NCI-H69 (cell line): ENCODE results near the gene SFR1.
A peak's percentile ranks its signal among the peaks of the same experiment; 100 is the strongest.

Experiments
- DNase-seq: peaks from one replicate; lab custom pipeline; 2025; lab: John Stamatoyannopoulos, UW

Gene SFR1, protein sequence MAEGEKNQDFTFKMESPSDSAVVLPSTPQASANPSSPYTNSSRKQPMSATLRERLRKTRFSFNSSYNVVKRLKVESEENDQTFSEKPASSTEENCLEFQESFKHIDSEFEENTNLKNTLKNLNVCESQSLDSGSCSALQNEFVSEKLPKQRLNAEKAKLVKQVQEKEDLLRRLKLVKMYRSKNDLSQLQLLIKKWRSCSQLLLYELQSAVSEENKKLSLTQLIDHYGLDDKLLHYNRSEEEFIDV

DNA sequence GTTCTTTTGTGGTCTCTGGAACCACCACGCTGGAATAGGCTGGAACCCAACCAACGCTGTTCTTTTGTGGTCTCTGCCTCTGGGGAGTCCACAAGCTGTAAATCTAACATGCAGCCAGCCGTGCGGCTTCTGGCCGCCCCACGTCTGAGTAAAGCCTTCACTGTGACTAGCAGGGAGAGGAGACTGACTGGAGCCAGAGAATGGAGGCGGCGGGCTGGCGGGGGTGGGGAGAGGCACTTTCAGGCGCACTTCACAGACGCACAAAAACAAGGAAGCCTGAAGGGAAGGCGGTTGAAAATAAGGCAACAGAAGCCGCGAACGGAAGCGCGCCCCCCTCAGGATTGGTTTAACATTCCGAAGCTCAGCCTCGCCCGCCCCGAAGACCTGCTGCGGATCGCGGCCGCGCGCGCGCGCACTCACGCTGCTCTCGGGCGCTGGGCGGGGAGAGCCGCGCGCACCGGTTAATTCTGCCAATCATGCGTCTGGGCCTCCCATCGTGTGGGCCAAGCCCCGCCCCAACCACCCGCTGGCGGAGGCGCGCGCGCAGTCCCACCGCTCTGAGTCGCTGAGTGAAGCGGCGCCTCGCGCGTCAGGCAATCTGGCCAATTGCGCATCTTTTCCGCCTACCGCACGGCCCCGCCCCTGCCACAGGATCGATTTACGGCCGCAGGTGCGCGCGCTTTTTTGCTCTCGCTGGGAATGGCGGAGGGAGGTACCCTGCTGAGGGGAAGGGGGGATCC, at the start of gene SFR1:
SFR1 (plus strand) TSS at position 687 of the 740 bp plus-strand sequence; CDS start at position 700, 13 bp downstream.
- DNase-seq = peak; percentile 97

DNA sequence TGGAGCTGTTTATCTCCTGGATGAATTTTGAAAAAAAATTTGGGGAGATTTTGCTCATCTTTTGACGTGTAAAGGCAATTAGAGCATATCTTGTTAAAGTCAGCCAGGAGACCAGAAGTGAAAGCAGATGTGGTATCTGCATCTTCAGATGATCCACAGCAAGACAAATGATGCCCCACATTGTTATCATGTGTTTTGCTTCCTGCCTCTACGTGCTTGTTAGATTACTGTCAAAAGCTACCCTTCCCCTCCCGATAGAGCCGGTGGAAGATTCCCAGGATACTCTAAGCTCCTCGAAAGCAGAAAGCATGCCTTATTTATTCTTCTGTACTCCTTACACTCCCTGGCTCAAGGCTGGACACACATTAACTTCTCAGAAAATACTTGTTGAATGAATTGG, 49.2 kb upstream of the SFR1 start:
- DNase-seq = no peak

DNA sequence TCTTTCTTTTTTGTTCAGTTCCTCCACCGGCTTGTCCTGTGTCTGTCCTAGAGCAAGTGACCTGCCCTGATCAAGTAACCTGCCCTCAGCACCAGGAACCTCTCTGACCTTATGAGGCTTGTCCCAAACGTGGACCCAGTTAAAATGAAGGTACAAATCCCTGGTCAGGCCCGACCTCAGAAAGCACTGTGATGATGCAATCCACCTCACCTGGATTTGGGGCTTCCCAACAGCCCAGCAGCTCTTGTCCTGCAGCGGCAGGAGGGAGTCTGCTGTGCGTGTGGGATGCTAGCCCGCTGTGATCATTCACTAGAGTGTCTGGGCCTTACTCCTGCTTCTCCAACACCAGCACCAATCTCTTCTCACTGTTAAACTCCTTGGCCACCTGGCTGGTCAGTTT, 47.5 kb upstream of the SFR1 start:
- DNase-seq = no peak

DNA sequence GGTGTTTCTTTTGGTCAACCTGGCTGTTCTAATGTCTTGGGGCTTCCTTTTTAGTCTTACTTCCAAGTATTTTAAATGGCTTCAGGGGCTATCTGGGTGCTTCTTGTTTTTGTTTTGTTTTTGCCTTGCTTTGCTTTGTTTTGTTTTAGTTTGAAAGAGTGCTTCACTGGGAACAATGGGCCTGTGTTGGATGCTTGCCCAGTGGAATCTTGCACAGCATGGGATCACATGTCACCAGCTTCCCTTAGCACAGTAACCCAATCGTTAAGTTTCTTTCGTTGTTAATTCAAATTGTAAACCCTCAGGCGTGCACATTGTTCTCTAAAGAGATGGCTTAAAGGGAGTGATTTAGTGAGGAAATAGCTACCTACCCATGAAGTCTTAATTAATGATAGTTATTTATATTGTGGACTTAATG, 45.2 kb upstream of the SFR1 start:
- peak; percentile 96 for DNase-seq

DNA sequence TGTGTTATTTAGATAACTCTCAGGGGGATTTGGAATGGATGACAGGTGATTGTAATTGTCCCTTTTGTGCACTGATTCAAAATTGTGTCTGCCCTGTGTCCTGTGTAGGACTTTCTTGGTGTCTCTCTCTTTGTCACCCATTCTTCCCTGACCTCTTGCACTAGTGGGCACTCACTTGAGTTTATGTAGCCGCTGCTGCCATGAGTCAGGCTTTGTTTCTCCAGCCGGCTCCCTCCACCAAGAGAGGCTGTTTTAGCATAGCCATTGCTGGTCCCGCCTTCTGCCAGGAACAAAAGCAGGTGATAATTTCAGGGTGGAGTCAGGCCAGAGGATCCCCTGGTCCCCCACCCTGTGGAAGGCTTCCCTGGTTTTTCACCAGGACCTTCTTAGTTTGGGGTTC, 44.7 kb upstream of the SFR1 start:
- peak; percentile 93 for DNase-seq

DNA sequence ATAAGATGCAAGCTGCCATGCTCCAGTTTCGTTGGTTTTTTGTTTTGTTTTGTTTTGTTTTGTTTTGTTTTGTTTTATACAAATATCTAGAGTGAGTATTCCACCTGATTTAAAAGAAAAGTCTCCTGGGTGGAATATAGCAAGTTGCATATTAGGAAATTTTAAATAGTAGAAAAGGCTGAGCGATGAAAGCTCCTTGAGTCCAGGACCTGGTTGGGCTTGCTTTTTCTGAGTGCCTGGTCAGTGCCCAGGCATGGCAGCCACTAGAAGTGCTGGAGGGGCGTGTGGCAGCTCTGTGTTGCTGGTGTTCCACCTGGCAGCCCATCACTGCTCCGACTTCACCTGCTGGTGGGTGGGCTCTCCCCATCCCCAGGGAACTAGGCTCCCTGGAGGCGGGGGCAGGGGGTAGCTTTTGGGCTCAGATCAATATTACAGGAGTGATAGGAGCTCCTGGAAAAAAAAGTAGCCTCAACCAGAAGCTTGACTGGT, 44.3 kb upstream of the SFR1 start:
- peak; percentile 49 for DNase-seq

DNA sequence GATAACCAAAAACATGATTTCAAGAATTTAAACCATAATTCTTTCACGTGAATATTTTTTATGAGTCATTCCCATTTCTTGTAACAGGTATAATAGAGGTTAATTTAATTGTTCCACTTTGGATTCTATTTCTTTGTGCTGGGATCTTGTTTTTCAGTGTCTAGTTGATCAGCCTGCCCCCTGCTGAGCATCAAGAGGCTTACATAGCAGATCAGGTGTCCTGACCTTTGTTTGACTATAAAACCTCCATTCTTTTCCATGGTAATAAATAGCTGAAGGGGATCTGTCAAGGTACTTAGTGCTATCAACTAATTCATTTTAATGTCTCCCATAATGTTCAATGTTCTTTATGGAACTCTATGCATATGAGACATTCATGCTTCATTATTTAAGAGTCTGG, 41.2 kb upstream of the SFR1 start:
- DNase-seq = peak; percentile 84

DNA sequence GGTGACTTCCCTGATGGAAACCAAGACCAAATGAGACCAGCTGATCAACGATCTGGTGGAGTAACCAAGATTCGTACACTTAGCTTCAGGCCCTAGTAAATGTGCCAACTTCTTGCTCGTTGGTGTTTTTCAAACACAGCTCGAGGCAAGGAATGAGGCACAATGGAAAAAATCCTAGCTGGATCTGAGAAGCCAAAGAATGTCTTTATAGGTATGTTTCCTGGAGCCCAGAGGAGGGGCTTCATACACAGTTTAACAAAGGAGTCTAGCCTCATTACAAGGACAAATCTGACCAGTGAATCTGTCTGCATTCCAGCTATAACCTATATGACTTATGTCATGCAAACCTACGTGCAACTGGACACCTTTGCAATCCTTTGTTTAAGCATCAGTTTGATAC, 40.0 kb upstream of the SFR1 start:
- DNase-seq = no peak

DNA sequence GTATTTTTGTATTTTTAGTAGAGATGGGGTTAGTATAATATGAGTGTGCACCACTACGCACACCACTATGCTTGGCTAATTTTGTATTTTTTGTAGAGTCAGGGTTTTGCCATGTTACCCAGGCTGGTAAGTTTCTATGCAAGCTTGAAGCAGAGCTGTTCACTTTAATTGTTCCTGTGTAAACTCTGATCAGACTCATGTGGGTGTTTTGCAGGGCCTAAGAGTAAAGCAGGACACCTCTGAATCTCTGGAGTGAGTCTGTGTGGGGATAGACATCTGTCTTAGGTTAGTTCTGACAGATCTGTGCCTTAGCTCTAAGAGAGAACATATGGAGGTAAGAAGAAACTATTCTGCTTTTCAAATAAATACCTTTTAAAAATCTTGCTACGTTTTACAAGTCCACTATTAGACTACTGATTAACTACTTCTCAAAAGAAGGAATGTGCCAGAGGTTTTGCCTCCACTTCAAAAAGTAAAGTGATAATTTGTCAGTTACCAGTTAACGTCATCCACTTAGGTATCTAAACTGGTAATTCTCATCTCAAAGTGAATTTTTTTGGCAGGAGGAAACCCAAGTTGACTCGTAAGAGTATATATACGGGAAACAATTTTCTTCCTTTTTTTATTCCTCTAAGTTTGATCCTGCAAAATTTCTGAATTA, 37.4 kb upstream of the SFR1 start:
- DNase-seq = peak; percentile 17

DNA sequence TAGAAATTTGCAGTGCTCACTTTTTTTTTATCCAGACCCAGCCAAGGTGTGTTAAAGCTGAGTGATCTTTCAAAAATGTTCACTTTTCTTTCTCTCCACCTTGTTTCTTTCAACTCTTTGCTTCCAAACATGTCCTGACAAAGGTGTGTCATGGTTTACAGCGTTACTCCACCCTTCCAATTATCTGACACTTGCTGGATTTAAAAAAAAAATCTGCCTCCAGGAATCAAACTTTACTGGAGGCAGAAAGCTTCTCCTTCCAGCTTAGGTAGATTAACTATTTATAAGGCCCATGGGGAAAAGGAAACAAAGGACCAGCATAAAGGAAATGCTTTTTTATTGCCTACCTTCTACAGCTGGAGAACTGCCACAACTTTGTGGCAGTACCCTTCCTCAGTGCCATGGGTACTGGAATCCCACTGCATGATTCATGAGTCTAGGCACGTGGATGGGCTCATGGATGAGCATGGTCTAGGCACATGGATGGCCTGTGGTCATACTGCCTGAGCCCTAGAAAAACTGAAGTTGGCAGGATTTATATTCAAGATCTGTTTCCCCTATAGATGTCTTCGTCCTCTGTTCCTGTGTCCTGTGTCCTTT, 36.1 kb upstream of the SFR1 start, which contains the start of gene COL17A1:
COL17A1 (minus strand) TSS at position 80 of the 600 bp plus-strand sequence. CDS start 5,207 bp downstream, outside the sequence.
- peak; percentile 44 for DNase-seq

DNA sequence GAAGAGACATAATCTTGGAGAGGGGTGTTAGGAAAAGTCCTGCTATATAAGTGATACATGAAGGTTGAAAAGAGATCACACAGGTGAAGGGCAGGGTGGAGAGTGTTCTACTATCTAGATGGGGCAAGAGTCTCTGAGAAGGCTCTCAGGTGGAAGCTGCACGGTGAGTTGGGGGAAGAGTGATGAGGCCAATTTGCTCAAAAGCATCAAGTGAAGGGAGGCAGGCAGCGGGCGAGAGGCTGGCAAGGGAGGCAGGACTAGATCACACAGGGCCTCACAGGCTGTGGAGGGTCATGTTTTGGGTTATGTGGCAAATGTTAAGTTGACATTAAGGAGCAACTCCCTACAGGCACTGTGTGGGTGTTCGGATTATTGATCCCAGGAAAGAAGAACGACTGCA, 33.7 kb upstream of the SFR1 start:
- DNase-seq = no peak

DNA sequence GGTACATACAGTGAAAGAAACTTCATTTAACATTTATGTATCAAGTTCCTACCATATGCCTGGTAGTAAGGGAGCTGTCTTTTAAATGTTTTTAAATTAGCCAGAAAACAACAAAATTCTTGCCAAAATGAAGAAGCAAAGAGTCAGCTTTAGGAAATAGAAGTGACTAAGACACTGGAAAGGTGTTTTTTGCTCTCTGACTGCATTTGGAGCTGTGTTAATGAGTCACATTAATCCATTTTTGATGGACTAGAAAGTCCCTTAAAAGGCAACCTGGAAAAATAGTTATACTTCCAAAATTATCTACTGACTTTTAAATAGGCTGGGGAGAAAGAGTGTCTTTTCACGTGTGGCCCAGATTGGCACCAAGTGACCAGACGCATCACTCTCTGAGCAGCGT, 32.4 kb upstream of the SFR1 start:
- no peak for DNase-seq

DNA sequence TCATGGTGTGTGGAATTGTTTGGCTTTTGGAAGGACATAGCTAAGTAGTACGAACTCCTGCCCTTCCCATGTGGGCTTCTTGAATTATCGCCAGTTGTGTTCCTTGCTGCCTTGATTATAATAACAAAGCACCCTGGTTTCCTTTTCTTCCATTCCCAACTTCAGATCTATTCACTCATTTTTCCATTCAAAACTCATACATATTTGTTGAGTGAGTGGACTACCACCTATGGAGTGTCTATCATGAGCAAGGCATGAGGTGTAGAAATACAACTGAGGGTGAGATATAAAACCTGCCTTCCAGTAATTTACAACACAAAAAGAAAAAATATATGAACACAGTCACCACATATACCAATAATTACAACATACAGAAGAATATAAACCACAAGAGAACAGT, 31.4 kb upstream of the SFR1 start:
- no peak for DNase-seq

DNA sequence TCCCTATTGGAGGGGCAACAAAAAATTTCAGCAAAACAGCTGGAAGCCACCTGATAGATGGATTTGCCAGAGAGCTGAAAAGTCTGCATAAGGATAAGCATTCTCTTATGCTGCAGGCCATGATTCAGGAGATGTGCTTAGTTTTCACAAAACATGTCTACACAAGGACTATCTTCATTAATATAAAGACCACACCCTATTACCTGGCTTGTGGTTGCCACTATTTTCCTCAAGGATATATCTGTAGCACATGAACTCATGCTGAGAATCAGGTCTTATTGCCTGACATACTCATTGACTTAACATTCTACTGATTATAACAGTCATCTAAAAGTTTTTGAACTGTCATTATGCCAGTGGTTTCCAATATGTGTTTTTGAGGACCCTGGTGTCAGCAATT, 29.2 kb upstream of the SFR1 start:
- no peak for DNase-seq

DNA sequence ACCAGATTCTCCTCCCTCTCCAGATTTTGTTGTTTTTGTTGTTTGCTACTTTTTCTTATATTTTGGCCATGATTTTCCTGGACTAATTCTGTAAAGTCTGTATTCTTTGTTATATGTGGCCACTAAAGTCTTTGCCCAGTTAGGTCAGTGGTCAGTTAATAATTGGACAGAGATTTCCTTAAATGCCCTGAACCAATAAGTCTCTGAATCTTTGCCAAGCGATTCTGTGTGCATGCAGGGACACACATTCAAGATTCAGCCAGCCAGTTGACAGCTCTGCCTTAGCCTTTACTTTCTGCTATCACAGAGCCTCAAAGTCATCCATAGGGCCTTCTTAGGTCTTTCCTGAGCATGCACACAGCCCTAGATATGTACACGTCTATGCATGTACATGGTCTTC, 25.3 kb upstream of the SFR1 start:
- no peak for DNase-seq

DNA sequence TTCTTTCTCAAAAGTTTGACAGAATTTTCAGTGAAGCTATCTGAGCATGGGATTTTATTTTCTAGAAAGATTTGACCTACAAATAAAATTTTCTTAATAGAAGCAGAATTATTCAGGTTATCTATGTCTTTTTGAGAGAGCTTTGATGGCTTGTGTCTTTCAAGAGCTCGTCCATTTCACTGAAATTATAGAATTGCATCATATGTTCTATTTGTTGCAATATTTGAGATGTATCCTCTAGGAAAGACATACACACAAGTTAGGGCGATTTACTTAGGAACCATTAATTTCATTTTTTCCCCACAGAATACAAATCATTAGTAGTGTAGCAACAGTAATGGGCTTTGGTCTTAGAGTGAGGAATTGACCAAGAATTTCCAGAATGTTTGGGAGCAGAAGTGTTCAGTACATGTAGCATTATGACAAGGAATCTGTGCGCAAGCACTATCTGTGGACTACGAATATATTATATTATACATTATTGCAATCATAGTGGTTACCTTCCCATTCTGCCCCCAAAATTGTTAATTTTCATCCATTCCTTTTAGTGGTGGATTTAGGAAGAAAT, 23.5 kb upstream of the SFR1 start:
- no peak for DNase-seq

DNA sequence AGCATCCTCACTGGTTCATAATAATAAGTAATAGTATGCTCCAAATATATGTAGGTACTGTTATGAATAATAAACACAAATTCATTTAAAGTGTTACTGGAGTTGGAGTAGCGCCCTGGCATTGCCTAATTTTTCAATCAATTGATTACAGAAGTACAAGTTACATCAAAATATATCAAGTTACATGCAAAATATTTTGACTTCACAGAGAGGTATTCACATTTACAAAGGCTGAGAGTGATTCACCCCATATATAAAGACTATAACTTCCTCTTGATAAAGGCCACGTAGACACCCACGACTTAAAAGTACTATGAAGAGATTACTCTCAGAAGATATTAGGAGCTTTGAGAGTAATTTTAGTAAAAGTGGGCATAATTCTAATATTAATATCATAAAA, 22.7 kb upstream of the SFR1 start:
- DNase-seq = no peak

DNA sequence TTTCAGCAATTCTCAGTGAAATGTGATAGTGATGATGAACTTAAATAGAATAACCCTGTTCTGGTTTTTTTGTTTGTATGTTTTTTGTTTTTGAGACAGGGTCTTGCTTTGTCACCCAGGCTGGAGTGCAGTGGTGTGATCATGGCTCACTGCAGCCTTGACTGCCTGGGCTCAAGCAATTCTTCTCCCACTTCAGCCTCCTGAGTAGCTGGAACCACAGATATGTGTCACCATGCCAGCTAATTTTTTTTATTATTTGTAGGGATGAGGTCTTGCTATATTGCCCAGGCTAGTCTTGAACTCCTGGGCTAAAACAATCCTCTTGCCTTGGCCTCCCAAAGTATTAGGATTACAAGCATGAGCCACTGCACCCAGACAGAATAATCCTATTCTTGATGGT, 22.0 kb upstream of the SFR1 start:
- DNase-seq = no peak

DNA sequence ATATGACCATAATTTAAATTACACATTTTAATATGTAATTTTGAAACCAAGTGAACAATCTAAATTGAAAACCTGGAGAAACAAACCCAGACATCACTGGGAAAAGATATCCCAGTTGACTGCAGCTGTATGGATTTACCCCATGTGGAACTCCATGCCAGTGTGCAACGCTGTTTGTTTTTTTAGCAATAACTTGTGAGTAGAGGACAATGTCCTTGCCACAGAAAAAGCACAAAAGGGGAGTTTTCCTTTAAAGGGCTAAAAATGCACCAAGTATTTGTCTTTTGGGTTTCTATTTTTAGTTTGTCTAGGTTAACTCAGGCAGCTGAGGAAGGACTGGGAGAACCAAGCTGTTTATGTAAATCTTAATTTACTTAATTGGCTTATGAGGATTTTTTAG, 21.2 kb upstream of the SFR1 start:
- no peak for DNase-seq

DNA sequence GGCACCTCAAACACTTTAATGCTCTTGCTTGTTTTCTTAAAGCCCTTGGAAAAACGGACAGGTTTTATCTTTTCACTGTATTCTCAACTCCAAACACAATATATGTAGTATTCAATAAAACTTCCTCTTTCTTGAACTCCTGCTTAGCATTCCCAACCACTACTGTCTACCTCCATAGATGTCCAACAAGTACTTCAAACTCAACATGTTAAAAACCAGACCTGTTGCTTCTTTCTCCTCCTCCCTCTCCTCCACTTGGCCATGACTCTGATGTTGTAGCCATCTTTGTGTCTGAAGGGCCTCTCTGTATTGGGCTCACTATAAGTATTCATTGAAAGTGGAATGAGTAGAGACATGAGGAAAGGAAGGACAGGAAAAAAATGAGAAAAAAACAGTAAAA, 20.1 kb upstream of the SFR1 start:
- DNase-seq = no peak

DNA sequence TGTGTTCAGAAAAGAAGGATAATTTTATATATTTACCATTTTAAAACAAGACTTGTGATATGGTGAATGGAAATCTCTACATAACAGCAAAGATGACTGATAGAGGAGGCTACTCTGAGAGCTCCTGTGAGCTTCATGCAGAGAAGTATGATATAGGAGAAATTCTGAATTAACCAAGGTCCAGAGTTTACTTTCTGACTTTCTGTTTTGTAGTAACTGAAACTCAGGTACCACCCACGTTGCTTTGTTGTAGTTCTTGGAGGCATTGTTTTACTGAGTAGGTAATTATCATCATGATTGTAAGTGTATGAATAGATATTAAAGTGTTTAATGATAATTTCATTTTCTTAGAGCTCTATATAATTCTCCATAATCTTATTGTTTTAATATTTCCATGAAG, 18.0 kb upstream of the SFR1 start:
- no peak for DNase-seq

DNA sequence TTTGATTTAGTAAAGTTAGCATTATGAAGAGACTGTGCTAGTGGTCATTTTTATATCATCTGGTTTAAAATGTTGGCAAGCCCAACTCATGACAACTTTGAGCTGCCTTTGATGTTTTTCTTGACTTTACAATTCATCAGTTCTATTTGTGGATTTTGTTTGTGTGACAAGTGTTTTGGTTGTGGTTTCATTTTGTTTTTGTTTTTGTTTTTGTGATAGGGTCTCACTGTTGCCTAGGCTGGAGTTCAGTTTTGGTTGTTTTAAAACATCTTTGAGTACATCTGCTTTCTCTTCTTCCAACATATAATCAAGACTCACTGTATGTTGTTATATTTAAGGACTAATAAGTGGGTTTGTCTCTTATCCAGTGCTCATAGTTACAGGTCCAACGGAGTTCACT, 17.6 kb upstream of the SFR1 start:
- DNase-seq = no peak
